Keratinocyte (primary cell): Measurements from ENCODE around the gene FREM2. TPM values are rescaled to one million over a fixed set of nuclear protein-coding genes. Genes with fewer than 3 reads are reported as not detected.

Source experiments
- DNase-seq: peaks from one replicate; pipeline ENCODE4 v3.0.0-alpha.2; 2011; ENCODE audit warnings: low read depth, missing footprints, low spot score
- FAIRE-seq: peaks from 2 replicates; lab custom pipeline; 2011; peaks lifted over from hg19 to GRCh38; lab: Jason Lieb, UNC
- H2AFZ ChIP-seq: 2 replicates; pipeline ENCODE4 v1.6.0; 2012; ENCODE audit warnings: low read length, control low read depth, inconsistent platforms; ENCODE audit not compliant: control insufficient read depth
- H3K27ac ChIP-seq: 2 replicates; pipeline ENCODE4 v1.5.1; 2011; ENCODE audit warnings: low read length; ENCODE audit not compliant: control insufficient read depth, insufficient read depth
- H3K27me3 ChIP-seq: 3 replicates; pipeline ENCODE4 v1.6.0; 2011; ENCODE audit warnings: low read length; ENCODE audit not compliant: control insufficient read depth, insufficient read depth; ENCODE audit errors: extremely low read depth
- H3K36me3 ChIP-seq, 2 experiments: 2 replicates in 1 of 2; 3 replicates in 1 of 2; pipeline ENCODE4 v1.5.1; 2011; ENCODE audit warnings: low read length in 2 of 2, mild to moderate bottlenecking in 1 of 2; ENCODE audit not compliant: control insufficient read depth in 2 of 2, insufficient read depth in 2 of 2; ENCODE audit errors: extremely low read depth in 1 of 2
- H3K4me1 ChIP-seq: 3 replicates; pipeline ENCODE4 v1.5.1; 2011; ENCODE audit warnings: low read length; ENCODE audit not compliant: control insufficient read depth, insufficient read depth; ENCODE audit errors: extremely low read depth
- H3K4me2 ChIP-seq: 3 replicates; pipeline ENCODE4 v1.6.0; 2011; ENCODE audit warnings: low read depth, low read length; ENCODE audit not compliant: control insufficient read depth, insufficient read depth; ENCODE audit errors: extremely low read depth
- H3K4me3 ChIP-seq, 3 experiments: fragments of 200-600 bp in 1 of 3; sonication (generic) in 1 of 3; 2 replicates in 2 of 3; 3 replicates in 1 of 3; pipeline ENCODE4 v1.5.1; 2011 to 2016; ENCODE audit warnings: low read length in 3 of 3, mild to moderate bottlenecking in 3 of 3, control low read depth in 2 of 3, inconsistent platforms in 1 of 3, low read depth in 1 of 3, mixed read lengths in 1 of 3, mixed run types in 1 of 3, moderate library complexity in 1 of 3; ENCODE audit not compliant: control insufficient read depth in 2 of 3, insufficient read depth in 2 of 3; ENCODE audit errors: extremely low read depth in 1 of 3
- H3K79me2 ChIP-seq: 2 replicates; pipeline ENCODE4 v1.6.0; 2012; ENCODE audit warnings: low read length; ENCODE audit not compliant: control insufficient read depth, insufficient read depth
- H3K9ac ChIP-seq: 3 replicates; pipeline ENCODE4 v1.6.0; 2011; ENCODE audit warnings: low read length; ENCODE audit not compliant: control insufficient read depth, insufficient read depth; ENCODE audit errors: extremely low read depth
- H3K9me1 ChIP-seq: 3 replicates; pipeline ENCODE4 v1.6.0; 2011; ENCODE audit warnings: low read length; ENCODE audit not compliant: control insufficient read depth, insufficient read depth; ENCODE audit errors: extremely low read depth
- H3K9me3 ChIP-seq: 2 replicates; pipeline ENCODE4 v1.5.1; 2012; ENCODE audit warnings: low read depth, low read length; ENCODE audit not compliant: control insufficient read depth
- H4K20me1 ChIP-seq: 3 replicates; pipeline ENCODE4 v1.6.0; 2011; ENCODE audit warnings: low read length; ENCODE audit not compliant: control insufficient read depth, insufficient read depth; ENCODE audit errors: extremely low read depth
- EZH2 ChIP-seq: IDR thresholded peaks from one replicate; pipeline ENCODE4 v1.6.1; 2012; ENCODE audit warnings: inconsistent platforms, mild to moderate bottlenecking, low read length, moderate library complexity
- dilution Hi-C: fragments of 300-500 bp; cut with MboI; formaldehyde crosslinking; loops from one replicate; pipeline ENCODE4 v1.7.0; 2020; ENCODE audit warnings: low sequenced_read_pairs; ENCODE audit not compliant: extremely low pct_ligation_motif_present
- polyA plus RNA-seq, 5 experiments: library from polyadenylated mRNA; depleted of rRNA in 3 of 5; stranded (reverse) in 3 of 5; stranded (forward) in 1 of 5; unstranded in 1 of 5; fragments of >200 nt; gene quantifications; 1 replicate in 1 of 5; 2 replicates in 3 of 5; 3 replicates in 1 of 5; pipeline versions ENCODE4 v1.2.1 to v1.2.3, GENCODE V29; 2011 to 2012; ENCODE audit warnings: missing spikeins in 2 of 5, low read depth in 1 of 5, low replicate concordance in 1 of 5
- TF ChIP-seq, protein P1 (sequence below), 3 experiments: IDR thresholded peaks in 1 of 3; conservative IDR thresholded peaks in 1 of 3; optimal IDR thresholded peaks in 1 of 3; 2 replicates in 2 of 3; 3 replicates in 1 of 3; pipeline versions ENCODE3 to v1.5.1; 2011; ENCODE audit warnings: low read length in 3 of 3, mild to moderate bottlenecking in 3 of 3, moderate library complexity in 2 of 3, control low read depth in 1 of 3, inconsistent platforms in 1 of 3; ENCODE audit not compliant: insufficient read depth in 2 of 3; ENCODE audit errors: extremely low read depth in 1 of 3

Gene FREM2
- polyA plus RNA-seq, 1 donor (not counting 4 experiments of a cell fraction or from before 2014, with no cell fraction given): 0.01 TPM

DNA sequence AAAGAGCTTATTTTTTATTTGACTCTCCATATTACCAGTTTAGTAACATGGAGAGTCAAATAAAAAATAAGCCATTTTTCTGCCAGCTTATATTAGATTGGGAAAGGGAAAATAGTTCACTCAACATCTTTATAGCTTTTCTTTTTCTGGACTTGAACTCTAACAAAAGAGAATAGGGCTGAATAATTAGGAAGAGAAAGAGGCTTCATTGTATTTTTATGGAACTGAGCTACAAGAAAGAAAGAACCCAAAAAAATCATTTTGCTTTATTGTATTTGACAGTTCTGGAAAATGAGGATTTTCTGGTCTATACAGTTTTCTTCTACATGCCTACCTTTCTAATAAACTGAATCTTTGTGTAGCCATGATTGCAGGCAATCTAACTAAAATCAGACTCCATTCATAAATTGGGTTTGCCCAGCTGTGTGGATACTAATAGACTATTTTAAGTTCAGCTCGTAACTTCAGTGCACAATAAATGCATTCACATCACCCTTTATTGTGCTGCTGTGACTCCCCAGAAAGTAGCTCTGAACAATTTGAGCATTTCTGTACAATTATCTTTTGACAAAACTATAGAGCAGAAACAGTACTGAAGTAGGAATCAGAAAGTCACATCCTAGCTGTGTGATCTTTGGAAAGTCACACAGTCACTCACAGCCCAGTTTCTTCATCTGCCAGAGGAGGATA, 188.5 kb downstream of the FREM2 start:
- H3K4me2 ChIP-seq: no peak overlapping the region
- no peaks in the 10 kb centered on the region for H3K9me1 ChIP-seq
- dilution Hi-C loops: no loop called here
- TF ChIP-seq EZH2: no peak
- TF ChIP-seq, protein P1, sequence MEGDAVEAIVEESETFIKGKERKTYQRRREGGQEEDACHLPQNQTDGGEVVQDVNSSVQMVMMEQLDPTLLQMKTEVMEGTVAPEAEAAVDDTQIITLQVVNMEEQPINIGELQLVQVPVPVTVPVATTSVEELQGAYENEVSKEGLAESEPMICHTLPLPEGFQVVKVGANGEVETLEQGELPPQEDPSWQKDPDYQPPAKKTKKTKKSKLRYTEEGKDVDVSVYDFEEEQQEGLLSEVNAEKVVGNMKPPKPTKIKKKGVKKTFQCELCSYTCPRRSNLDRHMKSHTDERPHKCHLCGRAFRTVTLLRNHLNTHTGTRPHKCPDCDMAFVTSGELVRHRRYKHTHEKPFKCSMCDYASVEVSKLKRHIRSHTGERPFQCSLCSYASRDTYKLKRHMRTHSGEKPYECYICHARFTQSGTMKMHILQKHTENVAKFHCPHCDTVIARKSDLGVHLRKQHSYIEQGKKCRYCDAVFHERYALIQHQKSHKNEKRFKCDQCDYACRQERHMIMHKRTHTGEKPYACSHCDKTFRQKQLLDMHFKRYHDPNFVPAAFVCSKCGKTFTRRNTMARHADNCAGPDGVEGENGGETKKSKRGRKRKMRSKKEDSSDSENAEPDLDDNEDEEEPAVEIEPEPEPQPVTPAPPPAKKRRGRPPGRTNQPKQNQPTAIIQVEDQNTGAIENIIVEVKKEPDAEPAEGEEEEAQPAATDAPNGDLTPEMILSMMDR (optimal IDR thresholded peaks at IDR 0.05 in 1 of 3, IDR thresholded peaks at IDR 0.05 in 1 of 3, conservative IDR thresholded peaks at IDR 0.05 in 1 of 3; ENCODE audit: extremely low read depth in 1 of 3, insufficient read depth in 2 of 3, low read length in 3 of 3): no peak
- no peak overlapping the region for H3K9ac ChIP-seq
- no peaks in the 10 kb centered on the region for H3K9me3 ChIP-seq
- no peaks in the 10 kb centered on the region for H3K79me2 ChIP-seq
- H4K20me1 ChIP-seq: no peaks in the 10 kb centered on the region
- H3K4me1 ChIP-seq: no peaks in the 10 kb centered on the region
- DNase-seq (no peak), FAIRE-seq (no peak)
- H2AFZ ChIP-seq: no peak overlapping the region
- no peak overlapping the region for H3K4me3 ChIP-seq
- no peak overlapping the region for H3K27ac ChIP-seq
- H3K36me3 ChIP-seq: no peaks in the 10 kb centered on the region
- no peaks in the 10 kb centered on the region for H3K27me3 ChIP-seq

DNA sequence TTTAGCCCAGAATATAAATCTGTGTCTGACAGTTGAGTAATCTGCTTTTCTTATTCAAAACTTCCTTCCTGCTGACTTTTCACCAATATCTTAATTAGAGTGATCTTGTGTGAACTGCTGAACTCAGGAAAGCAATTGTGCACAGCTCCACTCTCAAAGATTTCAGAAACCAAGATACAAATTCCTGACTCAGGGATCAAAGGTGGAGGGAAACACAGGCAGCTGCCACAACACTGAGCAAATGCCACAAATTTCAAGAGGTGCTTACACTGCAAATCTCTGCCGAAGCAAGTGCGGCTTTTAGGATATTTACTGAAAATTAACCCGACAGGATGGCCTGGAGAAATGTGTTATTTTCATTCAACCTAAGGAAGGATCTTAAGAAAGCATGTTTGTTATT, 192.4 kb downstream of the FREM2 start:
- Histone ChIP-seq H3K9me3 (no peaks in the 10 kb centered on the region), H3K36me3 (no peaks in the 10 kb centered on the region), H3K9me1 (no peaks in the 10 kb centered on the region), H3K27me3 (no peaks in the 10 kb centered on the region), H4K20me1 (no peaks in the 10 kb centered on the region), H2AFZ (no peak overlapping the region), H3K4me1 (no peaks in the 10 kb centered on the region), H3K79me2 (no peaks in the 10 kb centered on the region), H3K4me3 (no peak overlapping the region), H3K27ac (no peak overlapping the region), H3K9ac (no peak overlapping the region), H3K4me2 (no peak overlapping the region)
- no peak for DNase-seq
- TF ChIP-seq, protein P1 (optimal IDR thresholded peaks at IDR 0.05 in 1 of 3, IDR thresholded peaks at IDR 0.05 in 1 of 3, conservative IDR thresholded peaks at IDR 0.05 in 1 of 3; ENCODE audit: extremely low read depth in 1 of 3, insufficient read depth in 2 of 3, low read length in 3 of 3): no peak
- no peak for TF ChIP-seq EZH2
- FAIRE-seq: no peak
- dilution Hi-C loops: no loop called here
